GM21723 (cell line): ENCODE results near the gene ZNF460.

Experiments
- ATAC-seq: cut with Tn5 transposase; IDR thresholded peaks from one replicate; pipeline ENCODE4 v1.9.1; 2021; ENCODE audit warnings: mild to moderate bottlenecking, moderate library complexity; ENCODE audit not compliant: unreplicated experiment

ZNF460 gene

GRCh38 chr19:57279418-57280164 is 694 bp upstream of the ZNF460 start:
- peak; percentile 67 for ATAC-seq

GRCh38 chr19:57280962-57281400 is 696 bp downstream of the ZNF460 start:
- no peak for ATAC-seq

GRCh38 chr19:57282011-57282643 is 1.8 kb downstream of the ZNF460 start:
- no peak for ATAC-seq

GRCh38 chr19:57288373-57288772 is 8.1 kb downstream of the ZNF460 start:
- ATAC-seq: no peak

GRCh38 chr19:57290970-57291369 is 10.7 kb downstream of the ZNF460 start:
- no peak for ATAC-seq

- no peak for ATAC-seq
Observed at GRCh38 chr19:57292547-57292946, 12.3 kb downstream of the ZNF460 start.

- no peak for ATAC-seq
Observed at GRCh38 chr19:57293719-57294118, 13.4 kb downstream of the ZNF460 start.

- ATAC-seq: no peak
Observed at GRCh38 chr19:57302020-57302465, 21.8 kb downstream of the ZNF460 start.

- ATAC-seq: no peak
Observed at GRCh38 chr19:57302727-57303401, 22.6 kb downstream of the ZNF460 start.

- no peak for ATAC-seq
Observed at GRCh38 chr19:57305056-57305455, 24.8 kb downstream of the ZNF460 start.

- no peak for ATAC-seq
Observed at GRCh38 chr19:57308514-57308913, 28.2 kb downstream of the ZNF460 start.

- ATAC-seq: no peak
Observed at GRCh38 chr19:57310792-57311191, 30.5 kb downstream of the ZNF460 start.

- ATAC-seq: no peak
Observed at GRCh38 chr19:57314146-57314545, 33.9 kb downstream of the ZNF460 start.

- no peak for ATAC-seq
Observed at GRCh38 chr19:57317503-57317902, 37.2 kb downstream of the ZNF460 start.

- no peak for ATAC-seq
Observed at GRCh38 chr19:57319869-57320179, 39.5 kb downstream of the ZNF460 start.

GRCh38 chr19:57320180-57321084 is 40.1 kb downstream of the ZNF460 start, which contains the start of gene ZNF543:
Gene ZNF543 (plus strand): TSS chr19:57320472. CDS start chr19:57320854, 382 bp downstream.
- ATAC-seq: peak; percentile 97

GRCh38 chr19:57321116-57321515 is 40.8 kb downstream of the ZNF460 start:
- no peak for ATAC-seq

GRCh38 chr19:57321751-57322150 is 41.5 kb downstream of the ZNF460 start:
- no peak for ATAC-seq

- ATAC-seq: no peak
Observed at GRCh38 chr19:57324992-57325391, 44.7 kb downstream of the ZNF460 start.

GRCh38 chr19:57327993-57328392 is 47.7 kb downstream of the ZNF460 start:
- no peak for ATAC-seq

GRCh38 chr19:57334191-57334590 is 53.9 kb downstream of the ZNF460 start:
- no peak for ATAC-seq
